Endothelial cell (in vitro differentiated cells): ENCODE data around the gene THEMIS. TPM values are rescaled to one million over a fixed set of nuclear protein-coding genes. Genes with fewer than 3 reads are reported as not detected.

Source experiments
- DNase-seq: peaks from one replicate; pipeline ENCODE4 v3.0.0; 2021; ENCODE audit warnings: low spot score
- H3K27ac Mint-ChIP-seq: one replicate; pipeline ENCODE4 v1.8.0; 2021; ENCODE audit warnings: mixed read lengths, inconsistent platforms; ENCODE audit not compliant: unreplicated experiment
- H3K27me3 Mint-ChIP-seq: one replicate; pipeline ENCODE4 v1.8.0; 2021; ENCODE audit warnings: mild to moderate bottlenecking, moderate library complexity, mixed read lengths, inconsistent platforms; ENCODE audit not compliant: unreplicated experiment
- H3K36me3 Mint-ChIP-seq: one replicate; pipeline ENCODE4 v1.8.0; 2021; ENCODE audit warnings: mild to moderate bottlenecking, low read depth, mixed read lengths, inconsistent platforms; ENCODE audit not compliant: unreplicated experiment
- H3K4me1 Mint-ChIP-seq: one replicate; pipeline ENCODE4 v1.8.0; 2021; ENCODE audit warnings: mild to moderate bottlenecking, mixed read lengths, inconsistent platforms; ENCODE audit not compliant: unreplicated experiment
- H3K4me3 Mint-ChIP-seq: one replicate; pipeline ENCODE4 v1.8.0; 2021; ENCODE audit warnings: mild to moderate bottlenecking, mixed read lengths, inconsistent platforms; ENCODE audit not compliant: unreplicated experiment
- H3K9me3 Mint-ChIP-seq: one replicate; pipeline ENCODE4 v1.8.0; 2021; ENCODE audit warnings: mixed read lengths, inconsistent platforms; ENCODE audit not compliant: unreplicated experiment
- CTCF ChIP-seq: fragments of 200-600 bp; sonication (generic); IDR thresholded peaks from one replicate; pipeline ENCODE4 v1.5.0; 2021; ENCODE audit warnings: antibody characterized with exemption; ENCODE audit not compliant: unreplicated experiment
- total RNA-seq: library from RNA; stranded (reverse); fragmentation: NEBNext Ultra II Directional; extraction: Animal tissue kit (Norgen Biotek cat#: 25700); gene quantifications from one replicate; pipeline ENCODE4 v1.2.1, GENCODE V29; 2021; ENCODE audit not compliant: unreplicated experiment

THEMIS gene
- total RNA-seq, 1 donor from 2014 or later = not detected

GRCh38 chr6:127924031-127924430, 23.2 kb upstream of the THEMIS start:
- H3K27ac Mint-ChIP-seq = no peak overlapping the region
- H3K4me1 Mint-ChIP-seq = no peaks in the 10 kb centered on the region
- peaks cover 3% of the 10 kb centered on the region for H3K27me3 Mint-ChIP-seq
- DNase-seq = no peak
- peaks cover 5% of the 10 kb centered on the region for H3K36me3 Mint-ChIP-seq
- no peak for TF ChIP-seq CTCF
- no peaks in the 10 kb centered on the region for H3K9me3 Mint-ChIP-seq
- H3K4me3 Mint-ChIP-seq = no peak overlapping the region

- DNase-seq = no peak
- Mint-ChIP-seq H3K4me3 (no peak overlapping the region), H3K27ac (no peak overlapping the region), H3K4me1 (no peaks in the 10 kb centered on the region), H3K27me3 (peaks cover 3% of the 10 kb centered on the region), H3K9me3 (no peaks in the 10 kb centered on the region), H3K36me3 (no peaks in the 10 kb centered on the region)
- TF ChIP-seq CTCF = no peak
Measured at GRCh38 chr6:127923135-127923534, 22.3 kb upstream of the THEMIS start.

- Mint-ChIP-seq H3K4me1 (peaks cover 3% of the 10 kb centered on the region), H3K27me3 (peaks cover 3% of the 10 kb centered on the region)
Measured at GRCh38 chr6:127921982-127922381, 21.1 kb upstream of the THEMIS start.

DNA sequence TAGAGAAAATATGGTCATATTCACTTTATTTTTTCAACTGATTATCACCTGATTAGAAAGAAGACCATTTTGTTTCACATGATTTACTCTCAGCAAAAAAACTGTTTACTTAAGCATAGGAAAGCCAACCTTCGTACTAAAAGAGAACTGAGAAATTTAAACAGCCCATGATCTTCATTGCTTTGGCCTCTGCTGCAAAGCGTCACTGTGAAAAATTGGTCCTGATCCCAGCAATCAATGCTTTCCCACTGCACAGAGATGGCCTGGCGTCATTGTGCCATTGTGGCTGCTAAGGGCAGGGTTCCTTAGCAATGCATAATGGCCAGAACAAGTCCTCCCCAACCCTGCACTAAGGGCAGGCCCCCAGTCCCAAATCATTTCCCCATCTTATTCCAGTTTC, 19.9 kb upstream of the THEMIS start:
- H3K9me3 Mint-ChIP-seq = no peaks in the 10 kb centered on the region
- no peak overlapping the region for H3K27ac Mint-ChIP-seq
- H3K4me1 Mint-ChIP-seq = peaks cover 3% of the 10 kb centered on the region
- DNase-seq = no peak
- no peak for TF ChIP-seq CTCF
- peaks cover 3% of the 10 kb centered on the region for H3K27me3 Mint-ChIP-seq
- no peak overlapping the region for H3K4me3 Mint-ChIP-seq
- no peaks in the 10 kb centered on the region for H3K36me3 Mint-ChIP-seq

More at GRCh38 chr6:127921982-127922381, 21.1 kb upstream of the THEMIS start:
- Mint-ChIP-seq H3K9me3 (no peaks in the 10 kb centered on the region), H3K36me3 (no peaks in the 10 kb centered on the region), H3K4me3 (no peak overlapping the region), H3K27ac (no peak overlapping the region)
- no peak for DNase-seq
- TF ChIP-seq CTCF = no peak

- Mint-ChIP-seq H3K9me3 (no peaks in the 10 kb centered on the region), H3K4me1 (peaks cover 3% of the 10 kb centered on the region), H3K27ac (no peak overlapping the region), H3K36me3 (no peaks in the 10 kb centered on the region), H3K4me3 (no peak overlapping the region), H3K27me3 (no peaks in the 10 kb centered on the region)
- TF ChIP-seq CTCF = no peak
- no peak for DNase-seq
Measured at GRCh38 chr6:127918506-127919427, 17.9 kb upstream of the THEMIS start.
